GM18907 (cell line): ENCODE results near the gene PEX14.
"Not testable (repeated sequence)": the region's sequence is repeated elsewhere in the genome, so short reads cannot be mapped to it uniquely, and the experiment has no call there.

Experiments
- ATAC-seq: cut with Tn5 transposase; IDR thresholded peaks from one replicate; pipeline ENCODE4 v1.9.1; 2021; ENCODE audit warnings: mild to moderate bottlenecking, moderate library complexity; ENCODE audit not compliant: unreplicated experiment

The PEX14 gene, protein sequence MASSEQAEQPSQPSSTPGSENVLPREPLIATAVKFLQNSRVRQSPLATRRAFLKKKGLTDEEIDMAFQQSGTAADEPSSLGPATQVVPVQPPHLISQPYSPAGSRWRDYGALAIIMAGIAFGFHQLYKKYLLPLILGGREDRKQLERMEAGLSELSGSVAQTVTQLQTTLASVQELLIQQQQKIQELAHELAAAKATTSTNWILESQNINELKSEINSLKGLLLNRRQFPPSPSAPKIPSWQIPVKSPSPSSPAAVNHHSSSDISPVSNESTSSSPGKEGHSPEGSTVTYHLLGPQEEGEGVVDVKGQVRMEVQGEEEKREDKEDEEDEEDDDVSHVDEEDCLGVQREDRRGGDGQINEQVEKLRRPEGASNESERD

DNA sequence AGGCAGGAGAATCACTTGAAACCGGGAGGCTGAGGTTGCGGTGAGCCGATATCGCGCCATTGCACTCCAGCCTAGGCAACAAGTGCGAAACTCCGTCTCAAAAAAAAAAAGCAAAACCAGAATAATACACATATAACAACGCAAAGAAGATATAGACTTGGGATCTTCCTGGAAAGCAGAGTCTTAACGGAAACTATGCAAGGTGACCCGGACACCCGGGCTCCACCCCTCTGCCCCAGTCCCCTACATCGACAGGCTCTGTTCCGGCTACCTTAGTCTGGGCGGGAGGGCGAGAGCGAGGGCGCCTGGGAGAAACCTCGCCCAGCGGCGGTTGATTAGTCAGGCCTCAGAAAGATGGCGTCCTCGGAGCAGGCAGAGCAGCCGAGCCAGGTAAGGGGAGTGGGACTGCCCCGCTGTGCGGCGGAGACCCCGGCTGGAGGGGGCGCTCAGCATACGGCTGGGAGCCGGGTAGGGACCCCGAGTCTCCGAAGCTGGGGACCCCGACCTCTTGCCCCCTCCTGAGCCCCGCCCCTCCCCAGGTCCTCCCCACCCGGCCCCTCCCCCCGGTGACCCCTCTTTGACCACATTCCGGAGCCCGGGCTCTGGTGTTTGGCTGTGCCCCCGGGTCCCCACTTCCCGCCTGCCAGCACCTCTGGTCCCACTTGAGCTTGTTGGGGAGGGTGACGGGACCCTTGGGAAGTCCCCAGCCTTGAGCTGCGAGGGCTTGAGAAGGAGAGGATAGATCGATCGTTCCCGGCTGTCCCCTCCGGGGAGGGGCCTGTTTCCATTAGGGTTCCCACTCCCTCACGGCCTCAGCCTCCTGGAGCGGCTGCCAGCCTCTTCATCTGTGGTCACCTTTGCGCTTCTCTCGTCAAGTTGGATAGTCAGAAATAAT lies at the start of gene PEX14:
Gene PEX14 (plus strand): TSS at position 338 of the 895 bp plus-strand sequence. CDS start 17 bp downstream, at position 355.
- ATAC-seq, result peak; percentile 75

DNA sequence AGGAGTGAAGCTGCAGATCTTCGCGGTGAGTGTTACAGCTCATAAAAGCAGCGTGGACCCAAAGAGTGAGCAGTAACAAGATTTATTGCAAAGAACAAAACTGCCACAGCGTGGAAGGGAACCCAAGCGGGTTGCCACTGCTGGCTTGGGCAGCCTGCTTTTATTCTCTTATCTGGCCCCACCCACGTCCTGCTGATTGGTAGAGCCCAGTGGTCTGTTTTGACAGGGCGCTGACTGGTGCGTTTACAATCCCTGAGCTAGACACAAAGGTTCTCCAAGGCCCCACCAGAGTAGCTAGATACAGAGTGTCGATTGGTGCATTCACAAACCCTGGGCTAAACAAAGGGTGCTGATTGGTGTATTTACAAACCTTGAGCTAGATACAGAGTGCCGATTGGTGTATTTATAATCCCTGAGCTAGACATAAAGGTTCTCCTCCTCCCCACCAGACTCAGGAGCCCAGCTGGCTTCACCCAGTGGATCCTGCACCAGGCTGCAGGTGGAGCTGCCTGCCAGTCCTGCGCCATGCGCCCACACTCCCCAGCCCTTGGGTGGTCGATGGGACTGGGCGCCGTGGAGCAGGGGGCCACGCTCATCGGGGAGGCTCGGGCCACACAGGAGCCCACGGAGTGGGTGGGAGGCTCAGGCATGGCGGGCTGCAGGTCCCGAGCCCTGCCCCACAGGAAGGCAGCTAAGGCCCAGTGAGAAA lies 48.8 kb upstream of the PEX14 start:
- ATAC-seq, result not testable (repeated sequence)

DNA sequence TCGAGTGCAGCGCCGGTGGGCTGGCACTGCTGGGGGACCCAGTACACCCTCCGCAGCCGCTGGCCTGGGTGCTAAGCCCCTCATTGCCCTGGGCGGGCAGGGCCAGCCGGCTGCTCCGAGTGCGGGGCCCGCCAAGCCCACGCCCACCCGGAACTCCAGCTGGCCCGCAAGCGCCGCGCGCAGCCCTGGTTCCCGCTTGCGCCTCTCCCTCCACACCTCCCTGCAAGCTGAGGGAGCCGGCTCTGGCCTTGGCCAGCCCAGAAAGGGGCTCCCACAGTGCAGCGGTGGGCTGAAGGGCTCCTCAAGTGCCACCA lies 48.3 kb upstream of the PEX14 start:
- not testable (repeated sequence) for ATAC-seq

DNA sequence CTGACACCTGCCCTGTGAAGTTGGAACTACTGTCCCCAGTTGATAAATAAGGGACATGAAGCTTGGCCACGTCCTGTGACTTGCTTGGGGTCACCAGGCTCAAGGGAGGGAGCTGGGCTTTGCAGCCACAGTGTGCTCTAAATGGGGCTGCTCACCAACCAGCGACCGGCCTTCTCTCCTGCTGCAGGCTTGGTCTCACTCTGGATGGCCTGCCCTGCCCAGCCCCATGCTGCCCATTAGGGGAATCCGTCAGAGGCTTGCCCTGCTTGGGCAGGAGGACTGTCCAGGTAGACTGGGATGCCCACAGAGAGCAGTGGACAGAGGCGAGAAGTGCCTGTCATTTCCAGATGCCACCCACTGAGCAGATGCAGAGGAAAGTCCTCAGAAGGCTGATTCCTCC lies 45.8 kb upstream of the PEX14 start:
- ATAC-seq, result no peak

DNA sequence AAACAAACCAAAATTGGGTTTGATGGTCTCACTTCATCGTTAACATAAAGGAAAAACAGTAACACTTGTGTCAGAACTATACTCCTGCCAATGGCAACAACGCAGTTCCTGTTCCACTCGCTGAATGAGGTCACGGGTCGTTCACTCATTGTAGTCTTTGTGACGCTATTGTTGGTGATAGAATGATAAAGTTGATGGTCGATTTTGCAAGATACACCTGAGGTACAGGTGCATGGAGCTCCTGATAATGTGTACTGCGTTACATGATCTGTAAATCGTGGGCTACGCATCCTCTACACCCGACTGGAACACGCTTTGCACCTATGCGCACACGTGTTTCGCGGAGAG lies 44.9 kb upstream of the PEX14 start:
- peak; percentile 4 for ATAC-seq

DNA sequence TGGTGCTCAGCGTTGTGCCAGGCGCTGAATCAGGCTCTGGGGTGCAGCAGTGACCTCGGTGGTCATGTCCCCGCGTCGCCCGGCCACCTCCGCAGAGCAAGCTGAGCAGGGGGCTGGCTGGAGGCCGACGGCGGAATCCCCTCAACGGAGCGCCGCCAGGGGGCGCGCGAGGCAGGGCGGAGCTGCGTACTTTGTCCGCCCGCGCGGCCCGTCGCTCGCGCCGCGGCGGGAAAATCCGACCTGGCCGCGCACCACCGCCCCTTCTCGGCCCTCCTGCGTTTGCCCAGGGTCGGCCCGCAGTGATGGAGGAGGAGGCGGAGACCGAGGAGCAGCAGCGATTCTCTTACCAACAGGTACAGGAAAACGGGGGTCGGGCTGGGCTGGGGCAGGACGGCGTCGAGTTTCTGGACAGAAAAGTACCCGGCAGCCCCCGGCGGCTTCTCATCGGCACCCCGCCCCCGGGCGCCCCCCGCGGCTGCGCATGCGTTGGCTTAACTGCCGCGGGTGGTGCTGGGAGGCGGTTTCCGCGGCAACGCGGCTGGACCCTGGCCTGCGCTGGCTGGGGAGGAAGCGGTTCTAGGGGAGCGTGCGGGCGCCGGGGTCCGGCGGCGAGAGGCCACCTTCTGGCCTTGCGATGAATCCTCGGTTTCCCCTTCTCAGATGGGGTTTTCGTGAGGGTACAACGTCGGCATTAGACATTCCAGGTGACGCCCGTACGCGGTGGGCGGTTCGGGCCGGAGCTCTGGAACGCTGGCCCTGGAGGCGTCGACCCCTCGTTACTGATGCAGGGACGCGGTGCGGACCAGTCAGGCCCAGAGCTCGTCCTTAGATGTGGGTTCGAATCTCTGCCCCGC lies 44.3 kb upstream of the PEX14 start, which contains the start of gene CENPS:
Gene CENPS (plus strand): TSS at position 218 of the 854 bp plus-strand sequence. CDS start 85 bp downstream, at position 303.
- ATAC-seq, result peak; percentile 79

DNA sequence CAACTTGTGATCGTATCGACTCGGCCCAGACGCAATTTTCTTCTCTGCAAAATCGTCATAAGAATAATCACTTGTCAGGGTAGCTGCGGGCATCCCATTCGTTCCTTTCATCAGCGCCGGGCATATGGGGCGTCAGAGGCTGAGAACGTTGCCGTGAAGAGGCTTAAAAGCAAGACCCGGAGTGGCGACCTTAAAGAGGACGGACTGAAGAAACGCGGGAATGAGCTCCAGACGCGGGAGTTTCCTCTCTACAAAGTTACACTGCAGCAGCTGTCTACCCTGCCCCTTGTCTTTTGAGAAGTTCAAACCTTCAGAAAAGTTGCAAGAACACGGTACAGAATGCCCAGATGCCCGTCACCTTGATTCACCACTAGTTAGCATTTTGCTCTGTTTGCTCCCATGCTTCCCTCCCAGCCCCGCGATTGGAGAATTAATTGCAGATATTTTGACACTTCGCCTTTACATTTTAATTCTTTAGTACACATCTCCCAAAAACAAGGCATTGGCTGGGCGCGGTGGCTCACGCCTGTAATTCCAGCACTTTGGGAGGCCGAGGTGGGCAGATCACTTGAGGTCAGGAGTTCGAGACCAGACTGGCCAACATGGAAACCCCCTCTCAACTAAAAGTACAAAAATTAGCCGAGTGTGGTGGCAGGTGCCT lies 43.5 kb upstream of the PEX14 start:
- no peak for ATAC-seq

DNA sequence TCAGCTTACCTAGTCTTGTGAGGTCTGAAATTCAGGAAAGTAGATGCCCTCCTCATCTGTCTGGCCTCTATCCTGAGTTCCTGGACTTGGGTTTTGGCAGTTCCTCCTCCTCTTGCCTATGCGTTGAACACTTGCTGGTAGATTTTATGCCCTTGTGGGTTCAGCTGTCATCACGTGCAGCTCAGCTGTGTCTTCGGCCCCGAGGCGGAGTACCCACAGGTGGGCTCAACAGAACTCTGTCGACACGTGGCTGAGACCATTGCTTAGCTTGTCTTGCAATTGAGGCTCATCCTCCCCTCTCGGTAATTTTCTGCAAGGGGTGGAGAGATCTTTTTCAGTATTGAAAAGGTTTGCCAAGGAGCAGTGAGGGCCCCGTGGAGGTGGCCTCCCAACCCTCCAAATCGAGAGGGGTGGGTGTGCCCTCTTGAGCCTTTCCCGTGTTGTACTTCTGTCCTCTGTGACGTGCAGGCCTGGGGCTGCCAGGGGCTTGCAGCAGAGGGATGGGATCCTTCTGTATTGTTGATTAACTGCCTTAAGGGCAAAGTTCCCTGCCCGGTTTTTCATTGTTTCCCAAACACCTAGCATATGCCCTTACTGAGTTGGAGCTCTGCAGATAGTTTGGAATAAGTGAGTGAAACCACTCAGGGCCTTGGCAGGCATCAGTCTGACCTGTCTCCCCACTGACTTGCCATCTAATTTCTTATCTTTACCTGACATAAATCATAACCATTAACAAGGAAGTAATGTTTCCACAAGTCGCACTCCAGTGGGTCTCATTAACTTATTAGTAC lies 41.6 kb upstream of the PEX14 start:
- ATAC-seq, result no peak

DNA sequence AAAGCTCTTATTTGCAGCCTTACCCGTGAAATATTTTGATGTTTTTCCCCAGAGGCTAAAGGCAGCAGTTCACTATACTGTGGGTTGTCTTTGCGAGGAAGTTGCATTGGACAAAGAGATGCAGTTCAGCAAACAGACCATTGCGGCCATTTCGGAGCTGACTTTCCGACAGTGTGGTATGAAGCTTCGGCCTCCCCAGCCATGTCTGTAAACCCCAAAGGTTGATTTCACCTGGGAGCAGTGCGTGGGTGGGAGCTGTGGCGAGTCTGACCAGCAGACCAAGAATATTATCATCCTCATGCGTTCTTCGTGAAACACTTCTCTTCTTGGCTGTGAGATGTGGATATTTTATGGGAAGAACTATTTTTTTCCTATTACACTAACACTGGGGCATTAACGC lies 41.0 kb upstream of the PEX14 start:
- no peak for ATAC-seq

DNA sequence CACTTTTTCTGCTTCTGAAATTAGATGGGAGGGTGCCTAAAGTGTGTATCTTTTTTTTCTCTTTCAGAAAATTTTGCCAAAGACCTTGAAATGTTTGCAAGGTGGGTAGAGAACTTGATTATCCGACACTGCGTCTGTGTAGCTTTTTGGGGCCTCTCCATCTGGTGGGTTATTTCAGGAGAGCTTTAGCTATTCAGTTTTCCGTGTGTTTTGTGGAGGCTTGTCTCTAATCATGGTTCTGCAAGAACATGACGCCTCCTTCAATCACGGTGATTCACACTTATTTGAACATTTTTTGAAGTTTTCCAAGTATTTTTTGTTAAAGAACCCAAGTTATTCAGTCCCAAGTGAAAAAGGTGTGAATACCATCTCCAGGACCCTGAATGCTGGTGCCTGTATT lies 40.2 kb upstream of the PEX14 start:
- ATAC-seq, result no peak

DNA sequence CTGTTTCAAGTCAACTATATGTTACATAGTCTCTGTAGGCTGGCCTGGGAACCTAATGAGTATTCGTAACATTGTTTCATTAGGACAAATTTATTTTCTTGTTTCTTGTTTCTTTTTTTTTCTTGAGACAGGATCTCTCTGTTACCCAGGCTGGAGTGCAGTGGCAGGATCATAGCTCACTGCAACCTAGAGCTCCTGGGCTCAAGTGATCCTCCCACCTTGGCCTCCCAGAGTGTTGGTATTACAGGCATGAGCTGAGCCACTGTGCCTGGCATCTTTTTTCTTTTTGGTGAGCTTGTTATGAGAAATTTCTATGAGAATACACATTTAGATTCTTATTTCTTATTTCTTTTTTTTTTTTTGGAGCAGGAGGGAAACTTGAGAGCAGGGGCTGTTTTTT lies 37.7 kb upstream of the PEX14 start:
- no peak for ATAC-seq

DNA sequence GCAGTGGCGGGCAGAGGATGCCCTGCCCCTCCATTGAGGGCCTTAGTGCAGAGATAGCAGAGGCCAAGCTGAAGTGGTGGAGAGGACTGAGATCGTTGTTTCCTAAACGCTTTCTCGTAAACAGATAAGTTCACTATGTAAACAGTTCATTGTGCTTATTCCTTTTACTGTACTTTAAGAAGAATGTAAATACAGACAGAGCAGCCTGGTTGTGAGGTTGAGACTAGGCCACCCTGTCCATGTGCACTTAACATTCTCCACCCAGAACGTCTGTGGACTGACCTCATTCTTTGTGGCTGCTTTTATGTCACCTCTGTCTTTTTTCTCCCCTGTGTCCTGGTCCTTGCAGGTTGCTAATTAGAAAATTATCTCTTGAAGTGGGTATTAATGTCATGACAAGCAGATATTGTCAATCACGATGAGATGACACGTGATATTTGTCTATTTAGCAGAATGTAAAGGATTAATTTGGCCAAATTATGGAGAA lies 36.0 kb upstream of the PEX14 start:
- ATAC-seq, result no peak

DNA sequence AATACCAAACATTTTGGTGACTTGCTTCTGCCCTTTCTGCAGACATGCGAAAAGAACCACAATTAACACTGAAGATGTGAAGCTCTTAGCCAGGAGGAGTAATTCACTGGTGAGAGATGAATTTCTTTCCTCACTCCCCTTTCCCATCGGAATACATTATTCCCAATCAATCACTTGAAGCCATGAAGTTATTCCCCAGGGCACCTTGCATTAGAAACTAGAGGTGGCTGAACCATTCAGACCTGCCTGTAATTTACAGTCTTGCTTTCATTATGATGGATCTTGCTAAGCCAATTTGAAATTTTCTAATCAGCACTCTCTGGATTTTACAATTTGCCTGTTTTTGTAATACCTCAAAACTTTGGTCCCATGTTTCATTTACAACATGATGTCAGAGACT lies 34.4 kb upstream of the PEX14 start:
- ATAC-seq, result no peak

DNA sequence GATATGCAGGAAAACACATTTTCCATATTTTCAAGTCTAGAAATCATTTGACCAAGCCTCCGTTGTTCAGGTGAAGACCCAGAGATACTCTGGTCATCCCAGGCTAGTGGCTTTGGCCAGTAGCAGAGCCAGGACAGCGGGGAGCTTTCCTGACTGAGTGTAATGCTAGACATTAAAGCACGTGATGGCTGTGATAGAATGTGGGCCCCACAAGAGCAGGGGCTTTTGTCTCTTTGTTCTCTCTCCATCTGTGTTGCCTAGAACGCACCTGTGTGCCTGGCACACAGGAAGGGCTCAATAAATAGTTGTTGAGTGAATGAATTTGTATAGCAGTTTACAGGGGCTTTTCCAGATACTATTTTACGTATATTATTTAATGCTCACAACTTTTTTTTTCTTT lies 34.0 kb upstream of the PEX14 start:
- no peak for ATAC-seq

DNA sequence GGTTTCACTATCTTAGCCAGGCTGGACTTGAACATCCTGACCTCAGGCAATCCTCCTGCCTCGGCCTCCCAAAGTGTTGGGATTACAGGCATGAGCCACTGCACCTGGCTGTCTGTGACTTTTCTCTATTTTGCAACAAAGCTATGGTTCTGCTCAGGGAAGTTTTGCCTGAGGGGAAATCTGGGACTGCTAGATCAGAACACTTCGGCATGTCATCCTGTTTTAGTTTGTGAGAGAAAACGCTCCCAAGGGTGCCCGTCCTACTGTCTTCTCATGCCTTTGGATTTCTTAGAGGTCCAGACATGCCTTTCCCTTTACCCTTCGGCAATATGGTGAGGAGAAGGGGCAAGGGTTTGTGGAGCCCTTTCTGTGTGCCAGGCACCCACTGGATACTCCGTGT lies 30.5 kb upstream of the PEX14 start:
- ATAC-seq, result no peak

DNA sequence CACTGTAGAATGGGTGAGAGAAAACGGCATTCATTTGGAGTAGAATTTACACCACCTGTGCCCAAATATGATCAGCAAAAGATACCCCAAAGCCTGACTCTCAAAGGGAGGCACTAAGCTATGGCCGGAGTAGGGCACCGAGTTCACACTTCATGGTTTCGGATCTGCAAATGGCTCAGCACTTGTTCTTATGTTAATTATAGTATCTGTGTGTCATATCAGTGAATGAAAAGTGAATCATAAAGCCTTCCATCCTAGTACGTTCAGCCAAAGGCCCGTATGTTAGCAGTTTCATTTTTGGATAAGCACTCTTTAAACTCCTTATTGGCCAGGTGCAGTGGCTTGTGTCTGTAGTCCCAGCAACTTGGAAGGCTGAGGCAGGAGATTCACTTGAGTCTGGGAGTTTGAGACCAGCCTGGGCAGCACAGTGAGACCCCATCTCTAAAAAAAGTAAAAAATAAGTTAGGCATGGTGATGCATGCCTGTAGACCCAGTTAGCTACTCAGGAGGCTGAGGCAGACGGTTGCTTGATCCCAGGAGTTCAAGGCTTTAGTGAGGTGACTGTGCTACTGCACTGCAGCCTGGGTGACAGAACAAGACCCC lies 29.9 kb upstream of the PEX14 start:
- no peak for ATAC-seq

DNA sequence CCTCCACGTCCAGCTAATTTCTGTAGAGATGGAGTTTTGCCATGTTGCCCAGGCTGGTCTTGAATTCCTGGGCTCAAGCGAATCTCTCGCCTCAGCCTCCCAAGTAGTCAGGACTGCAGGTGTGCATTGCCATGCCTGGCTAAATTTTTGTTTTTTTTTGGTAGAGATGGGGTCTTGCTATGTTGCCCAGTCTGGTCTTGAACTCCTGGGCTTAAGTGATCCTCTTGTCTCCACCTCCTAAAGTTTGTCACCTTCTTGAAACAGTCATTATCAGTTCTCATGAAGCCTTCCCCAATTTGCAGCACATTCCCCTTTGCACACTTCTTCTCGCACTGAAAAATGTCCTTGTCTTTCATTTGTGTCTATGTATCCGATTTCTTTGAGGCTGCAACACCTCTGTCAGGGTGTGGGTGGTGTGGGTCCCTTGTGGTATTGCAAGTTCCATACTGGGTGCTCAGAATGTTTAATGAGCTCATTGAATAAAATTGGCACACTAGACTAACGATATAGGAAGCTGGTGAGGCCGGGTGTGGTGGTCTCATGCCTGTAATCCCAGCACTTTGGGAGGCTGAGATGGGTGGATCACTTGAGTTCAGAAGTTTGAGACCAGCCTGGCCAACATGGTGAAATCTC lies 27.8 kb upstream of the PEX14 start:
- ATAC-seq, result no peak

DNA sequence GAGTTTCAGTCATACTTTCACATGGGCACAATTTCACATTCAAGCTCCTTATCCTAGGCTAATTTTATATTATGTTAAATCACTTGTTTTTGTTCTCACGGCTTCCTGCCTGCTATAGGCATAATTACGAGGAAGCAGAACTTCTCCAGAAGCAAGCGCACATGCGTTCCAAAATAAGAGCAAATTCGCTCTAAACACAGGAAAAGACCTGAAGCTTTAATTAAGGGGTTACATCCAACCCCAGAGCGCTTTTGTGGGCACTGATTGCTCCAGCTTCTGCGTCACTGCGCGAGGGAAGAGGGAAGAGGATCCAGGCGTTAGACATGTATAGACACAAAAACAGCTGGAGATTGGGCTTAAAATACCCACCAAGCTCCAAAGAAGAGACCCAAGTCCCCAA lies 25.0 kb upstream of the PEX14 start, which contains the start of gene CORT:
Gene CORT (plus strand): TSS at position 281 of the 400 bp plus-strand sequence. CDS start 193 bp downstream, outside the sequence.
- no peak for ATAC-seq
